ENCODE data around the gene DIS3L2.
"Not testable (repeated sequence)": the region's sequence is repeated elsewhere in the genome, so short reads cannot be mapped to it uniquely, and the experiment has no call there.

Gene DIS3L2

GRCh38 chr2:232104076-232104646, 142.6 kb downstream of the DIS3L2 start:
- TF ChIP-seq CTCF (IDR thresholded peaks at IDR 0.05), result no peak
- Histone ChIP-seq H3K4me2 (ENCODE audit: low read length) (no peak overlapping the region), H3K36me3 (ENCODE audit: control insufficient read depth, insufficient read depth, low read length) (no peaks in the 10 kb centered on the region), H3K9me3 (ENCODE audit: control insufficient read depth, low read length) (no peaks in the 10 kb centered on the region), H3K79me2 (peaks cover 7% of the 10 kb centered on the region), H3K4me3 (ENCODE audit: low read depth, low read length) (no peak overlapping the region), H3K27ac (no peak overlapping the region), H3K9ac (no peak overlapping the region), H3K4me1 (no peaks in the 10 kb centered on the region), H3K27me3 (ENCODE audit: control insufficient read depth, insufficient read depth, low read length) (no peaks in the 10 kb centered on the region), H2AFZ (no peak overlapping the region)

- no peaks in the 10 kb centered on the region for H3K36me3 ChIP-seq (ENCODE audit: control insufficient read depth, insufficient read depth, low read length)
- H3K4me1 ChIP-seq, result peaks cover 6% of the 10 kb centered on the region
- H3K4me2 ChIP-seq (ENCODE audit: low read length), result no peak overlapping the region
- no peak overlapping the region for H3K27ac ChIP-seq
- H2AFZ ChIP-seq, result no peak overlapping the region
- TF ChIP-seq CTCF (IDR thresholded peaks at IDR 0.05), result no peak
- H3K4me3 ChIP-seq (ENCODE audit: low read depth, low read length), result no peak overlapping the region
- no peaks in the 10 kb centered on the region for H3K27me3 ChIP-seq (ENCODE audit: control insufficient read depth, insufficient read depth, low read length)
- H3K9me3 ChIP-seq (ENCODE audit: control insufficient read depth, low read length), result no peaks in the 10 kb centered on the region
- peaks cover 8% of the 10 kb centered on the region for H3K79me2 ChIP-seq
- H3K9ac ChIP-seq, result no peak overlapping the region
Observed at GRCh38 chr2:232111551-232111950, 150.0 kb downstream of the DIS3L2 start.

GRCh38 chr2:232113821-232114220, 152.3 kb downstream of the DIS3L2 start:
- no peak overlapping the region for H3K9ac ChIP-seq
- H3K36me3 ChIP-seq (ENCODE audit: control insufficient read depth, insufficient read depth, low read length), result no peaks in the 10 kb centered on the region
- H3K4me3 ChIP-seq (ENCODE audit: low read depth, low read length), result no peak overlapping the region
- H3K9me3 ChIP-seq (ENCODE audit: control insufficient read depth, low read length), result no peaks in the 10 kb centered on the region
- no peak overlapping the region for H2AFZ ChIP-seq
- no peak overlapping the region for H3K4me2 ChIP-seq (ENCODE audit: low read length)
- no peaks in the 10 kb centered on the region for H3K27me3 ChIP-seq (ENCODE audit: control insufficient read depth, insufficient read depth, low read length)
- no peak overlapping the region for H3K27ac ChIP-seq
- H3K4me1 ChIP-seq, result peaks cover 12% of the 10 kb centered on the region
- peaks cover 8% of the 10 kb centered on the region for H3K79me2 ChIP-seq
- no peak for TF ChIP-seq CTCF (IDR thresholded peaks at IDR 0.05)

- peaks cover 14% of the 10 kb centered on the region for H3K4me1 ChIP-seq
- H3K36me3 ChIP-seq (ENCODE audit: control insufficient read depth, insufficient read depth, low read length); H3K9ac ChIP-seq; H3K79me2 ChIP-seq; H2AFZ ChIP-seq; H3K27ac ChIP-seq; H3K27me3 ChIP-seq (ENCODE audit: control insufficient read depth, insufficient read depth, low read length); H3K9me3 ChIP-seq (ENCODE audit: control insufficient read depth, low read length); H3K4me3 ChIP-seq (ENCODE audit: low read depth, low read length); H3K4me2 ChIP-seq (ENCODE audit: low read length): not testable (repeated sequence)
Observed at GRCh38 chr2:232115728-232116361, 154.3 kb downstream of the DIS3L2 start.

DNA sequence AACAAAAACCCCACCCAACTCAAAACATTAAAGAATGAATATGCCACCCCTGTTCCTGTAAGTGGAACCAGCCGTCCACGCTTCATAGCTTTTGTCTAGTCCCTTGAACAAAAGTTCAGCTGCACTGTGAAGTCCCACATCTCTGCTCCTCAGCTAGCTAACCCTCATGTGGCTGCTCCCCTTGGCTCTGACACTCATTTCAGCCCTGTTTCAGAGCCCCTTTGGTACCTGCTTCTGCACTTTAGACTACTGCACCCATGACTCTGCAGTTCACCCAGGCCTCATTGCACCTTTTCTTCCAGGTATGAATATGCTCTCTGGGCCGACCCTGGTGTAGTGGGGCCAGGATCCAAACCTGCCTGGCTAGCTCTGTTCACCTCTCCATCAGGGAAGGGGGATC, 155.3 kb downstream of the DIS3L2 start:
- no peak overlapping the region for H3K4me3 ChIP-seq (ENCODE audit: low read depth, low read length)
- no peak overlapping the region for H3K27ac ChIP-seq
- peaks cover 6% of the 10 kb centered on the region for H3K79me2 ChIP-seq
- no peaks in the 10 kb centered on the region for H3K9me3 ChIP-seq (ENCODE audit: control insufficient read depth, low read length)
- peaks cover 16% of the 10 kb centered on the region for H3K4me1 ChIP-seq
- H3K27me3 ChIP-seq (ENCODE audit: control insufficient read depth, insufficient read depth, low read length), result no peaks in the 10 kb centered on the region
- no peak overlapping the region for H3K4me2 ChIP-seq (ENCODE audit: low read length)
- no peaks in the 10 kb centered on the region for H3K36me3 ChIP-seq (ENCODE audit: control insufficient read depth, insufficient read depth, low read length)
- H3K9ac ChIP-seq, result no peak overlapping the region
- no peak for TF ChIP-seq CTCF (IDR thresholded peaks at IDR 0.05)
- no peak overlapping the region for H2AFZ ChIP-seq

Data from parathyroid adenoma (tissue), 2 donors.